Measurements from ENCODE around the gene ADGRB3. TPM values are rescaled to one million over a fixed set of nuclear protein-coding genes. Genes with fewer than 3 reads are reported as not detected.

ADGRB3 gene
- total RNA-seq, 6 donors from 2014 or later, result 1.1 to 7.3 (median 3.0) TPM

DNA sequence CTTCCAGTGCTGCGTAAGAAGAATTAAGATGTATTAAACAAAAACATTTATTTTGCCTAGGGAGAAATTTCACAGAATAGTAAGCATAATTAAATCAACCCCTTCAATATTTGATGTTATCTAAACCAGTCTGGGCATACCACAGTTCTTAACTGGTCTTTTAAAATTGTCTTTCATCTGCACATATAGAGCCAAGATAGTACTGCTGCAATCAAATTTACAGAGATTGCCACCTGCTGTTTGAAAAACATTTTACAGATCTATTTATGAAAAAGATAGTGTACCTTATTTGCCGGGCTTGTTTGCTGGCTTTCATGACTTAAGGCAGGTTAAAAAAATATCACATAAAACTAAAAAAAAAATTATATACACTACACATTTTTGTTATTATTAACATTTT lies 323.2 kb downstream of the ADGRB3 start:
- WGBS, 2 donors, result 51 to 55% methylated on average over 2 of the region's 2 CpGs
- no peak for DNase-seq
- Histone ChIP-seq H3K4me1 (no peaks in the 10 kb centered on the region), H3K9me3 (no peaks in the 10 kb centered on the region), H3K4me3 (no peak overlapping the region), H3K27me3 (no peaks in the 10 kb centered on the region), H3K36me3 (no peaks in the 10 kb centered on the region), H3K27ac (no peak overlapping the region)
- no peak for ATAC-seq (ENCODE audit: low FRiP score in 2 of 2)
- TF ChIP-seq POLR2A (IDR thresholded peaks at IDR 0.05) (no peak), CTCF (IDR thresholded peaks at IDR 0.05) (no peak), EP300 (IDR thresholded peaks at IDR 0.05) (no peak), POLR2AphosphoS5 (IDR thresholded peaks at IDR 0.05) (no peak)

GRCh38 chr6:68967549-68968300 lies 332.6 kb downstream of the ADGRB3 start:
- Histone ChIP-seq H3K4me1 (no peaks in the 10 kb centered on the region), H3K27me3 (no peaks in the 10 kb centered on the region), H3K27ac (no peak overlapping the region), H3K36me3 (no peaks in the 10 kb centered on the region), H3K4me3 (no peak overlapping the region), H3K9me3 (no peaks in the 10 kb centered on the region)
- 40 to 41% methylated on average over 11 of the region's 11 CpGs for WGBS, 2 donors
- TF ChIP-seq EP300 (IDR thresholded peaks at IDR 0.05) (no peak), CTCF (IDR thresholded peaks at IDR 0.05) (peak; percentile 47 to 70 (median 60))
- DNase-seq, result peak in 1 of 2 donors; percentile 39
- ATAC-seq (ENCODE audit: low FRiP score in 2 of 2), result peak; percentile 67 to 84

- 4 to 9% methylated on average over 4 of the region's 4 CpGs for WGBS, 2 donors
- H3K27me3 ChIP-seq, result no peaks in the 10 kb centered on the region
- H3K4me1 ChIP-seq, result no peaks in the 10 kb centered on the region
- no peak overlapping the region for H3K4me3 ChIP-seq
- H3K36me3 ChIP-seq, result no peaks in the 10 kb centered on the region
- no peak for DNase-seq
- no peak overlapping the region for H3K27ac ChIP-seq
- no peak for ATAC-seq (ENCODE audit: low FRiP score in 2 of 2)
- H3K9me3 ChIP-seq, result no peaks in the 10 kb centered on the region
- TF ChIP-seq EP300 (IDR thresholded peaks at IDR 0.05) (no peak), POLR2A (IDR thresholded peaks at IDR 0.05) (no peak), POLR2AphosphoS5 (IDR thresholded peaks at IDR 0.05) (no peak), CTCF (IDR thresholded peaks at IDR 0.05) (no peak)
These were observed 333.2 kb downstream of the ADGRB3 start for GRCh38 chr6:68968301-68968649.

DNA sequence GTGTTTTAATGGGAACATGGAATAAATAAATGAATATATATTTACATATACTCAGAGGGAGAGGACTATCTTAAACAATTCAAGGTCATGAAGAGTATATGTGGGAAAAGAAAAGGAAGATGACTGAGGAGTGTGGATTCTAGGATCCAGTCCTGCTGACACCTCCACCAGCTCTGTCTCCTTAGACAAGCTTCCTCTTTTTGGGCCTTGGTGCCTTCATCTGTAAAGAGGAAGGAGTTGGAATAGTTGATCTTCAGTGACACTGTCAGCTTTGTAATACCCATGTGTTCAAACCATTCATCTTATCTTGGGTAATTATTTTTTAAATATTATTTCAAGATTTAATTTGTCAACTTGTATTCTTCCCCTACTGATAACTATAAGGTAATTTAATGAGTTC lies 338.0 kb downstream of the ADGRB3 start:
- H3K27ac ChIP-seq, result no peak overlapping the region
- no peak for TF ChIP-seq EP300 (IDR thresholded peaks at IDR 0.05)
- no peak for TF ChIP-seq POLR2AphosphoS5 (IDR thresholded peaks at IDR 0.05)
- no peak for TF ChIP-seq POLR2A (IDR thresholded peaks at IDR 0.05)
- TF ChIP-seq CTCF (IDR thresholded peaks at IDR 0.05), result no peak
- H3K27me3 ChIP-seq, result no peaks in the 10 kb centered on the region
- H3K4me3 ChIP-seq, result no peak overlapping the region
- no peak for ATAC-seq (ENCODE audit: low FRiP score in 2 of 2)
- H3K36me3 ChIP-seq, result no peaks in the 10 kb centered on the region
- no peak for DNase-seq
- no peaks in the 10 kb centered on the region for H3K4me1 ChIP-seq
- no peaks in the 10 kb centered on the region for H3K9me3 ChIP-seq

GRCh38 chr6:68975064-68975463 lies 340.0 kb downstream of the ADGRB3 start:
- TF ChIP-seq POLR2A (IDR thresholded peaks at IDR 0.05) (no peak), EP300 (IDR thresholded peaks at IDR 0.05) (no peak), POLR2AphosphoS5 (IDR thresholded peaks at IDR 0.05) (no peak), CTCF (IDR thresholded peaks at IDR 0.05) (no peak)
- Histone ChIP-seq H3K27ac (no peak overlapping the region), H3K9me3 (no peaks in the 10 kb centered on the region), H3K4me1 (no peaks in the 10 kb centered on the region), H3K4me3 (no peak overlapping the region), H3K36me3 (no peaks in the 10 kb centered on the region), H3K27me3 (no peaks in the 10 kb centered on the region)
- ATAC-seq (ENCODE audit: low FRiP score in 2 of 2) (no peak), DNase-seq (no peak)
- WGBS, 2 donors, result 29 to 43% methylated on average over 2 of the region's 2 CpGs

Data from upper lobe of left lung (tissue), 6 donors.